Right forelimb (tissue), 1 donor: ENCODE measurements around the gene RGS7.
"Not testable (repeated sequence)": the region's sequence is repeated elsewhere in the genome, so short reads cannot be mapped to it uniquely, and the experiment has no call there.

ENCODE experiments used
- DNase-seq: peaks from one replicate; pipeline ENCODE4 v3.0.0-alpha.2; 2018

RGS7 gene

DNA sequence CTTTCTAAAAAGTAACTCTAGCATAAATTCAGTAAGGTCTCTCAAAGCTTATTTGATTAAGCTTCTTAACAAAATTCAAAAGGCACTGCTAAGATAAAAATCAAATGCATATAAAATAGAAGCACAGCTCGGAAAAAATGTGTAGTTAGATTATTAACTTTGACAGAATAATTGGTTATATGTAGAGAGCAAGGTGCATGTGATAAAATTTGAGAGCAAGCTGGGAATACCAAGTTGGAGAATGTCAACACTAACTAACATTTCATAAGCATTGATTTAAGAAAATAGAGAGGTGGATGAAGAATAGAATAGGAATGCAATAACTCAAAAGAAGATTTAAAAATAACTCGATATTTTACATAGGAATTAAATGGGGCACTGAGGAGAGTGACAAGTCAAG, 540.5 kb downstream of the RGS7 start:
- DNase-seq, result no peak

DNA sequence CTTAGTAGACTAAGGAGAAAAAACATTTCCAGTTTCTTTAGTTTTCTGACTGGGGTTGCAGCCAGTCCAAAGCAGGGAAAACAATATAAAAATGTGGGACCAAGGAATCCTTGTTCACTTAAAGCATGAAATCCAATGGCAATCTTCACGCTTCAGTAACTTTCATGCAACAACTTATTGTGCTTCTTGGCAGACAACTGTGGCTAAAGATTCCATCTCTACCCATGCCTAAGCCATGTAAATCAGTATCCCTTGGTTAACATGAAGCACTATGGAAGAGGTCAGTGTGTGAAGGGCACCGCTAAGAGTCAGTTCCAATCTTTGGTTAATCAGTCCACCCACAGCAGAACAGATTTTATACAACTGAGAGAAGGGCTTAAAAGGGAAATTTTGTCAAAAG, 543.3 kb downstream of the RGS7 start:
- no peak for DNase-seq

DNA sequence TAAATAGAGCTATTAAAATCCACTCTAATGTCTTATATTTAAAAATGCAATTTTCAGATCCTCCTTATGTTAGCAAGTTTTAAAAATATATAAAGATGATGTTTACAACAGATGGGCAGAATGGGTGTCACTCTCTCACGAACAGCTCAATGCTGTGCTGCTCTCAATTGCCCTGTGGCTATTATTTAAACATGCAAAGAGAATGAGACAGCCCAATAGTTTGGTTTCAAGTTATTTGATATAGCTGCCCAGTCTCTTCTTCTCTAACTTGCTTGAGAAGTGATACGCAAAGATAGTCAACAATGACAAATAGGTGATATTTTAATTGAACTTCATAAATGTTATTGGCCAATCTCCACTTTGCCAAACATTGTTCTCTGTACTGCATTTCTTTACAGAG, 545.7 kb downstream of the RGS7 start:
- DNase-seq, result no peak

DNA sequence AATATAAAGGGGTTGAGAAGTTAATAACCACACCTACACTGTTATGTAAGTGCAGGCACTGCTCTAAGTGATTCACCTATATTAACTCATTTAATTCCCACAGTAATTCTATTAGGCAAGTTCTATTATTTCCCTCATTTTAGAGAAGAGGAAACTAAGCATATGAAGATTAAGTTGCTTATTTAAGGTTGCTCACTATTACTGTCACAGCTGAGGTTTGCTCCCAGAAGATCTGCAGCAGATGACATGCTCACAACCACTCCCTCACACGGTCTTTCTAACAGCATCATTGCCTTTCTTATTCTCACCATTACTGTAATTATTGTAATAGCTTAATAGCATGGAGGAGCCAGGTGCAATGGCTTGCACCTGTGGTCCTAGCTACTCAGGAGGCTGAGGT, 548.6 kb downstream of the RGS7 start:
- no peak for DNase-seq

DNA sequence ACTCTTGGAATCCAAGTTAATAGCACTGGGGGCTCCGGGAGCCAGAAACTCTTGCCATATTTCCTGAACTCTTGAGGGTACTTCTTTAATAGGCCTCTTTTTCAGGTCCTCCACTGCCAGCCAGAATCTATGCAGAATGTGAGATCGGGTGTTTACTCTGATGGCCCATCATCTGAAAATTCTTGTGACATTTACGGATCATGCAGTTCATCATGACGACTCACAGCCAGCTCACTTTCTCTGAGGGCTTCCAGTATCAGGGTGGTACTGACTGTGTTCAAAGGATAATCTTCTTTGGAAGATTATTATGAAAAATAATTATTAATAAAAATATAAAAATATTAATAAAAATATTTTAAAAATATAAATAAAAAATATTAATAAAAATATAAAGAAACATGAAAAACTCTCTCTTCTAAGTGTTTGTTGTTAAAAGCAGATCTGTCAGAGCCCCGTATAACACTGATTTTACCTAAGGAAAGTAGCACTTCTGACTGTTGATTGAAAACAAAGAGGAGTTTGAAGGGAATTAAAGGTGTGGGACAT, 550.7 kb downstream of the RGS7 start:
- DNase-seq, result no peak

DNA sequence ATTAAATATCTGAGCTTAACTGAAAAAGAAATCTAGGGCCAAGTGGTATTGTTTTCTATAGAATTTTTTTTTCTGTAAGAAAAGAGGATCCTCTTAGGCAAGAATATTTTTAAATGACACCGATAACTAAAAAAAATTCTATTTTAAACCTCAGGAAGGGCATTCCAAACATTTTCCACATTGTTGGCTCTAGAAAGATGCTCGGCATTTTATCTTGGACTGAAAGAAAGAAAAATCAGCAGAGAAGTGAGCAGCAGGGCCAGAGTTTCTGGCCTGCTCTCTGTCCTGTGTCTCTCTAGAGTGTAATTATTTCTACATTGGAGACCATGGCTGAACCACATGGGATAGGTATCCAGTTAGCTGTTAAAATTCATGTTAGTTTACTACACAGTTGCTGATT, 552.5 kb downstream of the RGS7 start:
- DNase-seq, result no peak

DNA sequence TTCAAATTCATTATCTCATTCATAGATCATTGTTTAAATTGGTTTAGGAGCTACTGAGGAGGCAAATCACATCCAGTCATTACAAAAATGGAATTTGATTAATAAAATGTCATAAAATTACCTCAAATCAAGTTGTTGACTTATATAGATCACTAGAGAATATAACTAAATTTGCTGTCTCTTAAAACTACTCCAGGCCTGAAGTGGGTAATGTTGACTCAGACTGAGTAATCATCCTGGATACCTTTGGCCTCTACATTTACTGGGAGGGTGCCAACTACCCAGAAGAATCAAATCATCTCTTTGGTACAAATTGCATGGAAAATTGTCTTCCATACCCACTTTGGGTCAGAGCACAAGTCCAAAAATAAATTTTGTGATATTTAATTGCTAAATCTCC, 553.9 kb downstream of the RGS7 start:
- DNase-seq, result no peak

DNA sequence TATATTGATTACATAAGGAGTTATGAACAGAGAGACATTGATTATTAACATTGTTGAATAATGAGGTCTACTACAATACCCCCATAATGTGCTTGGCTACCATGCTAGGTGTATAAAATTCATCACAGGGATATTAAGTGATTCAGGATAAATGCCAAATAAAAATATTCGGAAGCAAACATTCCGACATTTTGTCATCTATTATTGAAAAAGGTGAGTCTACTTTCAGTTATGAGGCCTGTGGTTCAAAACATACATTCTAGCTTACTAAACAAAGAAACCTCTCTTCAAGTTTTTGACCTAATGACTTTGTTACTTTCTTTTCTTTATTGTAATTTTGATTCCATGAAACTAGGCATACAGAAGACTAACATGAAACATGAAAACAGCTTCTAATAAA, 554.7 kb downstream of the RGS7 start:
- DNase-seq, result no peak

DNA sequence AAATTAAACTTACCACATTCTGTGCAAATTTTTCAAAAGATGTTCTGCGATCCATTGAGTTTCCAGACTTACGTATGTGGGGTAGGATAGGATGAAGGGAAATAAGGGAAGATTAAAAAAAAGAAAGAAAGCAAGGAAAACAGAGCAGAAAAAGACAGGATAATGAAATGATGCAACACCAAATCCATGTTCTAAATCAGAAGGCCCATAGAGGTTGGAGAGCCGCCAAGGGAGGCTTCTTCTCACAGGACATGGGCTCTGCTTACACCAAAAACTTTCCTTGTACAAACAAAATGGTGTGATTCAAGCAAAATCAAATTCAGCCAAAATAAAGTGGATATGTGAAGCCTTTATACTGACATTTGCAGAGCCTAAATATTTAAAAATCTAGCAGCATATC, 555.6 kb downstream of the RGS7 start:
- DNase-seq, result no peak

DNA sequence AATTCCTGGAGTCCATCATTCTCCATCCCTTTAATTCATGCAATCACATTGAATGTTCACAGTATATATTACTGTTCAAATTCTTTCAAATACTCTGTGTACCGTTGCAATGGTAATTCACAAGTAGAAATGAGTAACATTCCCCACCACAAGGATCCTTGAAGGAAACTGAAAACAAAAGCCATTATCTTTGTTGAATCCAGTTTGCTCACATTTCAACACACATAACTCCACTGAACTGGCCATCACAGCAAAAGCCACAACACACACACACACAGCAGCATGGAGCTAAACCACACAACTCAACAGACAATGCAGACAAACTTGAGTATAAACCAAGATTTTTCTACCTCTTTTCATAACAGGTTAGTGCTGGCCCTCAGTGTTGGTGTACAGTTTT, 556.7 kb downstream of the RGS7 start:
- no peak for DNase-seq

DNA sequence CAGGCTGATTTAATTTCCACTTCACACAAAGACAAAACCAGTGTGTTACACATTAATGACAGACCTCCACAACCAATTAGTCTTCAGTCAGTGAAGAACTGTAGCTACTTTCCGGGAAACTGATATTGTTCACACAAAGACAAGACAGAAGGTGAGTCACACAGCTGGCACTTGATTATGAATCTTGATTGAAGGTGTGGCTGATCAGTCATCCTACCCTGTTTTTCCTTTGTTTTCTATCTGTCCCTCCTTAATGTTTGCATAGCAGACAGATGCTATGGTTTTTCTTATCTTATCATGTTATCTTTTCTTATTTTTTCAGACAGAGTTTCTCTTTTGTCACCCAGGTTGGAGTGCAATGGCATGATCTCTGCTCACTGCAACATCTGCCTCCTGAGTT, 560.0 kb downstream of the RGS7 start:
- DNase-seq, result no peak

DNA sequence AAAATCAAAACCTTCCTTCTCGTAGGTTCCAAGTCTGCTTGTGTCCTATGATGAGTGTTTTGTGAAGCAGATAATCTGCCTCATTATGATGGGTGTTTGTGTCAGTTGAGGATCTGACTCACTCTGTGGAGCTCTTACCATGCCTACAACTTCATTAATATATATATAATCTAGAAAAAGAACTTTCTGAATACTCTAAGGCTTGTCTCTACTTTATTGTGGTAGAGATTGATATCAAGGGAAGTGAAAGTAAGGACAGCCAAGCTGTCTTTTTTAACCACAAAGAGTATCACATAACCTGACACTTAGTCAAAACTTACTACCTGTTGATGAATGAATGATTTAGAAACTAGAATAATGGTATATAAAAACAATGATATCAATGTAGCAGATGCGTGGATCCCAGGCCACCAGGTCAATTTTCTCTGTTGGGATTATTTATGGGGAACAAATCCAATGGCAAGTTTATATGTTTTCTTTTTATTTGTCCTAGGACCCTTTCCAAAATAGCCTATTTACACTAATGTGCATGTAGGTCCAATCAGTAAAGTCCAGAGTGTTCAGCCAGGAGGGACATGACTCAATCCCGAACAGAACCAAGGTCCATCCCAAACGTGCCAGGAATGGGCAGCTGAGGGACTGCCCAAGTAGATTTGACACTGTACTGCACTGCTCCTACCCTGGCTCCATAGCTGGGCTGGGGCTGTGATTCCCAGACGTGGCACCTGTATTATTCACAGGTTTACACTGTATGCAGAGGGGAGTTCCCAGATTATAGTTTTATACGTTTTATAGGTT, 562.8 kb downstream of the RGS7 start:
- DNase-seq, result no peak

DNA sequence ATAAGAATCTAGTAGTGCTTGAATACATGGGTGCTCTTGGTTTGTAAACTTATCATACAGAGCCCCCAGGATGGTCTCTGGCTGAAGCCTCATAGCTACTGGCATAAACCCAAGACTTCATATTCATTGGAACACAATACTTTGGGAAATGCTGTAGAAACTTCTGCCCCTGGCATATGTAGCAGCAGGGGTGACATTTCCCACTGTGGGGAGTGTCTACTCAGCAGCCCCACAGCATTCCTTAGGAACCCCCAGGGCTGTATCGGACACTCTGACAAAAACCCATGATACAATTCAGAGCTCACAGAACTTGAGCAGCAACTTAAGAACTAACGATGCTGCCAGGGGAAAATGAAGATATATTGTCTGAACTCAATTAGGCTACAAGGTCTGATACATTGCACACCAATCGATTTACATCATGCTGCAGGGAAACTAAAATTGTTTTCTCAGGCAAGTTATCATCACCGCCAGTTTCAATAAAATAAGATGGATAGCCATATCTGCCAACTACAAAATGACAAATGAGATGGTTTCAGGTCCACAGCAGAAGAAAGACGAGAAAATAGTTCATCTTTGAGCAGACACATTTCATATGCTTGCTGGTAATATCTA, 564.0 kb downstream of the RGS7 start:
- DNase-seq, result no peak

DNA sequence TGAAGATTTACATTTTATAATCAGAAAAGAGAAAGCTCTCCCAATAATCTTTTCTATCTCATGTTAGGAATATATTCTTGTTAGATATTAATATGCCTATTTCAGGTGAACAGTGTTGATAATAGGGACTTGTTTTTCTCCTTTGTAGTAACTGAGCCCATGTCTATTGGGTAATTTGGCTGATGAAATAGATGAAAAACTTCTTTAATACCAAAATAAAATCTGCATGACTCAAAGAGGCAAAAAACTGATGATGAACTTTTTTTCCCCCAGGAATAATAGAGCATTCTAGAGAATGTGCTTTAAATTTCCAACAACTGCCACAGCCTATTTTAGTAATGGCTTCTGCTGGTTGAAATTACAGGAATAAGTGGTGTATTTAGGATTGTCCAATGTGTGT, 566.1 kb downstream of the RGS7 start:
- DNase-seq, result no peak

DNA sequence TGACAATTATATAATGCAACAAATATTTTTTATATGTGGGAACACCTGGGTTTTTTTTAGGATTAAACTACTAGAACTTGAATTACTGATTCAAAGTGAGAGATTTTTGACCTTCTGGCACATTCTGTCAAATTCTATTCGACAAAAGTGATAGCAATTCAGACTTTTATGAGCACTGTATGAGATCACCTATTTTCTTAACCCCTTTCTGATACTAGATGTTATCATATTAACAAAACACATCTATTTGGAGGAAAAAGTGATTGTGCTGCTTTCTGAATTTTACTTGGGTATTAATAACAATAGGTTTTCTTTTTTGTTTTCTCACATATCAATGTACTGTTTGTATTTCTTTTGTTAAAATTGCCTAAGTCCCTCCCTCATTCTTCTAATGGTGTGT, 570.1 kb downstream of the RGS7 start:
- DNase-seq, result no peak

DNA sequence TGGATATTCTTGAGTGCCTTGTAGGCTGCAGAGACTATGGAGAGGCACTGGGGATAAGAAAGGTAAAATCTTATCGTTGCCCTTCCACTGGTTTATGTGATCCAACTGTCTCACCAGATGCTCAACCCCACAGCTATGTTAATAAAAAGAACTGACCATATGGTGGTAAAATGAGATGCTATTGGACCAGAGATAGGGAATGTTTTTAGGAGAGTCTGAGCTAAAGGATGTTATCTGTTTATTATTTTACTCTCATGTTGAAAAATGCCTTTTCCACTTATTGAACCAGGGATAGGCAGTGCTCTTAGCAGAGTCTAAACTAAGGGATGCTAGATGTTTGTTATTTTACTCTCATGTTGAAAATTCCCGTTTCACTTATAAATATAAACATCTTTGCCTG, 572.2 kb downstream of the RGS7 start:
- DNase-seq, result no peak

DNA sequence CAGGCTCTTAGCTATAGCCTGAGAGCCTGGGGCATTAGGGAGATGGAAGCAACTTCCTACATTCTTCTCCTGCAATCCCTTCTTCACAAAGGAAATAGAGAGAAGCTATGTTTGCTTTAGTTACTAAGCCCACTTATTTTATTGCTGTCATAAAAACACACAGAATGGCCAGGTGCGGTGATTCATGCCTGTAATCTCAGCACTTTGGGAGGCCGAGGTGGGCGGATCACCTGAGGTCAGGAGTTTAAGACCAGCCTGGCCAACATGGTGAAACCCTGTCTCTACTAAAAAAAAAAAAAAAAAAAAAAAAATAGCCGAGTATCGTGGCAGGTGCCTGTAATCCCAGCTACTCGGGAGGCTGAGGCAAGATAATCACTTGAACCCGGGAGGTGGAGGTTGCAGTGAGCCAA, 573.3 kb downstream of the RGS7 start:
- DNase-seq, result not testable (repeated sequence)

DNA sequence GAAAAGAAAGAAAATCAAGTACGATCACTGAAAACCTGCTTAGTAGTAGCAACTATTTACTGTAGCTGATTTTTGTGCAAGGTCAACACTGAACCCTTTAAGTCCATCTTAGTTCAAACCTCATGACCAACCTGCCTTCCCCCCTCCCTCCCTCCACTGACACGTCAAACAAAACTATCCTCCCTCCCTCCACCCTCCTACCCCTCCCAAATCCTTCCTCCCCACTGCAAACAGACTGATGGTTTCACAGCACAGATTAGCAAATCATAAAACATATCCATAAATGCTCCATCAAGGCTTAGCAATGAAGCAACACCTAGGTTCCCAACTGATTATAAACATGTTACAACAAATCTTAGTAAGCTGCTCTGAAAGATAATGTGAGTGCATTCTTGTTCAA, 580.8 kb downstream of the RGS7 start:
- no peak for DNase-seq

DNA sequence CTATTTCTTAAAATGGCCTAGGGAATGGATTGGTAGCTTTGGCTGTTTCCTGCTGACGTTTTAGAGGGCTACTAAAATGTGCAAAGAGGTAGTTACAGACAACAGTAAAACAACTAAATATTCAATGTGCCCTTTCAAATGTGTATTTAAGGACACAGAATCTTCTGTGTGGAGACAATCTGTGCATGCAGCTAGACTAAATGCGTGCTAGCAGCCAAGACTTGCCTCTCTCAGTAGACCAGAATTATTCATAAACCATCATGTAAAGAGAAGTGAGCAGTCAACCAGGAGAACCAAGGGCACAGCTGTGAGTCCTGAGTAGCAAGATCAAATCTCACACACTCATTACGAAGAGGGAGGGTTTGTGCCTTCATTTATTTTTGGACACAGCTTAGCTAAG, 584.9 kb downstream of the RGS7 start:
- DNase-seq, result no peak

DNA sequence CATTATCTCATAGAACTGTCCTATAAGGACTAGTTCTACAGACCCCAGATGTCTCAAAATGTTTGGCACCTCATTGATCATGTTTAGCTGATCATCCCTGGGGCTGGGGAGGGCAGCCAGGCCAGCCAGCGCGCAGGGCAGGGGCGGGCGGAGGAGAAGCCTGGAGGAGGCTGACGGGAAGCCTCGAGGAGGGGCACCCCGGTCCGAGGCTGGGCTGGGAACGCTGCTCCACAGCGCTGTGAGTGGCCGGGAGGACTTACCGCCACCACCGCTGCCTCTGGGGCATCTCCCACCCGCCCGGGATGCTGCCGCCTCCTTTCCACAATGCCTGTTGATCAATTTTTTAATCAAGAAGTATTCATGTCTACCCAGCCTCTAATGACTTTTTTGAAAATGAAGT, 585.6 kb downstream of the RGS7 start:
- no peak for DNase-seq

DNA sequence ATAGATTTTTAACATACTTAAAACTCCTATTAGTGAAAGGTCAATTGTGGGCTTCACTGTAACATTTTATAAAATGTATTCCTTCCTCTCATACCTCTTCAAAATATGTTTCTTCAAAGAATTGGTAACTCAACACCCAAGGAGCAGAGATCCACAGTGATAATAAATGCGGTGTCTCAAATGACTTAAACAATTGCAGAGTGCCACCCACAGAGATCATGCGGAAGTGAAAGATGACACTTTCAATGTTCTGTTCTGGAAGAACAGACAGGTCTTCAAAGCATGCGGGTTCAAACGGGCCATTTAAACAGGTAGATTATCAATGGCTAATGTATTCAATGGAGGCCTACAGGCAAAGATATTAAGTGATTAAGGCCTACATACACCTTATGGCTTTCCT, 588.0 kb downstream of the RGS7 start:
- DNase-seq, result no peak

DNA sequence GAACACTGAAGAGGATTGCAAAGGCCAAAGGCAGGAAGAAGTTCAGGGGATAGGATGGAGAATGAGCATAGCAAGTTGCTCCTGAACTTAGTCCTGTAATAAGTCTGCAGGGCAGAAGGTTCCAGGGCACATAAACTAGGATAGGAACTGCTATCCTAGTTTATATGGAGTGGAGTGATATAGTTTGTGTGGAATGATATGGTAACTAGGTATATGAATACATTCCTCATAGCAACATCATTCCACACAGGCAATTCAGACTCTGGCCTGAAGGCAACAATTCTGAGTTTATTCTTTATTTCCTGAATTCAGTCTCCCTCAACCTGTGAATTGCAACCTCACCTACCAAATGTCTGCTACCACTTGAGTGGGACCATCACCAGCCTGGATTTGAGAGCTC, 590.2 kb downstream of the RGS7 start:
- DNase-seq, result no peak

DNA sequence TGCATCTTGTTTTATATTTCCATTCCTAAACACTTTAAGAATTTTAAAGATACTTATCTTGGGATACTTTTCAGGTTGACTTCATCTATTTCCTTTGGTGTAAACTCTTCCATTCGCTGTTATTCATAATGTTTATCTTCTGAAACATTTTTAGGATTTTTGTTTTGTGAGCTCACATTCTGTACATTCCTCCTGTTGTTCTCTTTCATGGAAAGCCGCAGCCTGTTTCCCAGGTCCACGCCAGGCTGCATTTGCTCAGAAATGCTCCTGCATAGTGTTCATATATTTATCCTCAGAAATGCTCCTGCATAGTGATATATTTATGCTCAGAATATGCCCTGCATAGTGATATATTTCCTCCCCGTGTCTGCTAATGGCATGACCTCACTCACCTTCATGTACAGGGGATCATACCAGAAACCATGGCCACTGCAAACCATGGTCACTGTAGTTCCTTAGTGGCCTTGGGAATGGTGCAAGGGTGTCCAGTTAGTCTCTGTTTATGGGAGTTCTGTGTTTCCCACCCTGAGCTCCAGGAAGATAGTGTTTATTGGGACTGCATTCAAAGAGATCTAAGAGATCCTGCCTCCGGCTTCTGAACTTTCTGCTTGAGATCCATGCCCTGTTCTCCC, 591.2 kb downstream of the RGS7 start:
- DNase-seq, result no peak

DNA sequence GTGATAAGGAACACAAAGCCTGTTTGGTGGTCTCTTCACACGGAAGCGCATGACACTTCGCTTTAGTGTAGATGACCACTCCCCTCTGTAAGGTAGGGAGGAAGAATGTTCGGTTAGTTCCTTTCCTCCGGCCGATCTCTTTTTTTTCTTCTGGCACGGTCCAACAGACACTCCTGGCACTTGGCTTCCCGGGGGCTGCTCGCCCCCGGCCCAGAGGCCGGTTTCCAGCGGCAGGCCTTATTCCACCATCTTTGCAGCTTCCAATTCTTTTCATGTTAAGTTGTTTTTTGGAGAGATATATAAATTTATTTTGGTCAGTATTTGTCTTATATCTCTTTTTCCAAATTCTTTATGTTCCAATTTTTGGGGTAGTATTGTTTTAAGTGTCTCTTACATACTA, 593.2 kb downstream of the RGS7 start:
- DNase-seq, result no peak
